ENCODE measurements around the gene ATP11C.

Gene ATP11C

GRCh38 chrX:139804482-139804881 lies 128.4 kb downstream of the ATP11C start:
- DNase-seq (ENCODE audit: low read depth in 2 of 2), result no peak

GRCh38 chrX:139803224-139803623 lies 129.6 kb downstream of the ATP11C start:
- no peak for DNase-seq (ENCODE audit: low read depth in 2 of 2)

GRCh38 chrX:139802048-139802447 lies 130.8 kb downstream of the ATP11C start:
- no peak for DNase-seq (ENCODE audit: low read depth in 2 of 2)

- no peak for DNase-seq (ENCODE audit: low read depth in 2 of 2)
Observed at GRCh38 chrX:139801397-139801813, 131.4 kb downstream of the ATP11C start.

GRCh38 chrX:139798701-139799100 lies 134.2 kb downstream of the ATP11C start:
- DNase-seq (ENCODE audit: low read depth in 2 of 2), result no peak

GRCh38 chrX:139795196-139795595 lies 137.7 kb downstream of the ATP11C start:
- DNase-seq (ENCODE audit: low read depth in 2 of 2), result no peak

- no peak for DNase-seq (ENCODE audit: low read depth in 2 of 2)
Observed at GRCh38 chrX:139787601-139788000, 145.3 kb downstream of the ATP11C start.

GRCh38 chrX:139784807-139785206 lies 148.0 kb downstream of the ATP11C start:
- DNase-seq (ENCODE audit: low read depth in 2 of 2), result no peak

GRCh38 chrX:139783959-139784358 lies 148.9 kb downstream of the ATP11C start:
- DNase-seq (ENCODE audit: low read depth in 2 of 2), result no peak

GRCh38 chrX:139783030-139783429 lies 149.8 kb downstream of the ATP11C start:
- no peak for DNase-seq (ENCODE audit: low read depth in 2 of 2)

- no peak for DNase-seq (ENCODE audit: low read depth in 2 of 2)
Observed at GRCh38 chrX:139776599-139776998, 156.3 kb downstream of the ATP11C start.

GRCh38 chrX:139770366-139770765 lies 162.5 kb downstream of the ATP11C start:
- DNase-seq (ENCODE audit: low read depth in 2 of 2), result no peak

- DNase-seq (ENCODE audit: low read depth in 2 of 2), result no peak
Observed at GRCh38 chrX:139766545-139766983, 166.3 kb downstream of the ATP11C start.

GRCh38 chrX:139762400-139763183 lies 170.3 kb downstream of the ATP11C start:
- DNase-seq (ENCODE audit: low read depth in 2 of 2), result no peak

- DNase-seq (ENCODE audit: low read depth in 2 of 2), result no peak
Observed at GRCh38 chrX:139759637-139760036, 173.2 kb downstream of the ATP11C start.

- no peak for DNase-seq (ENCODE audit: low read depth in 2 of 2)
Observed at GRCh38 chrX:139758809-139759208, 174.0 kb downstream of the ATP11C start.

- DNase-seq (ENCODE audit: low read depth in 2 of 2), result no peak
Observed at GRCh38 chrX:139758250-139758649, 174.6 kb downstream of the ATP11C start.

GRCh38 chrX:139751053-139751452 lies 181.8 kb downstream of the ATP11C start:
- DNase-seq (ENCODE audit: low read depth in 2 of 2), result no peak

- no peak for DNase-seq (ENCODE audit: low read depth in 2 of 2)
Observed at GRCh38 chrX:139750390-139750789, 182.5 kb downstream of the ATP11C start.

GRCh38 chrX:139739138-139739537 lies 193.7 kb downstream of the ATP11C start:
- no peak for DNase-seq (ENCODE audit: low read depth in 2 of 2)

- DNase-seq (ENCODE audit: low read depth in 2 of 2), result no peak
Observed at GRCh38 chrX:139738581-139738980, 194.3 kb downstream of the ATP11C start.

GRCh38 chrX:139736151-139736550 lies 196.7 kb downstream of the ATP11C start:
- no peak for DNase-seq (ENCODE audit: low read depth in 2 of 2)

- no peak for DNase-seq (ENCODE audit: low read depth in 2 of 2)
Observed at GRCh38 chrX:139734996-139735395, 197.9 kb downstream of the ATP11C start.

GRCh38 chrX:139725720-139726119 lies 207.1 kb downstream of the ATP11C start:
- DNase-seq (ENCODE audit: low read depth in 2 of 2), result no peak
